HG03064 (cell line): ENCODE results near the gene DBX2.
"Not testable (repeated sequence)": the region's sequence is repeated elsewhere in the genome, so short reads cannot be mapped to it uniquely, and the experiment has no call there.

Experiments
- ATAC-seq: cut with Tn5 transposase; IDR thresholded peaks from one replicate; pipeline ENCODE4 v1.9.1; 2021; ENCODE audit warnings: low read depth; ENCODE audit not compliant: unreplicated experiment

Gene DBX2

DNA sequence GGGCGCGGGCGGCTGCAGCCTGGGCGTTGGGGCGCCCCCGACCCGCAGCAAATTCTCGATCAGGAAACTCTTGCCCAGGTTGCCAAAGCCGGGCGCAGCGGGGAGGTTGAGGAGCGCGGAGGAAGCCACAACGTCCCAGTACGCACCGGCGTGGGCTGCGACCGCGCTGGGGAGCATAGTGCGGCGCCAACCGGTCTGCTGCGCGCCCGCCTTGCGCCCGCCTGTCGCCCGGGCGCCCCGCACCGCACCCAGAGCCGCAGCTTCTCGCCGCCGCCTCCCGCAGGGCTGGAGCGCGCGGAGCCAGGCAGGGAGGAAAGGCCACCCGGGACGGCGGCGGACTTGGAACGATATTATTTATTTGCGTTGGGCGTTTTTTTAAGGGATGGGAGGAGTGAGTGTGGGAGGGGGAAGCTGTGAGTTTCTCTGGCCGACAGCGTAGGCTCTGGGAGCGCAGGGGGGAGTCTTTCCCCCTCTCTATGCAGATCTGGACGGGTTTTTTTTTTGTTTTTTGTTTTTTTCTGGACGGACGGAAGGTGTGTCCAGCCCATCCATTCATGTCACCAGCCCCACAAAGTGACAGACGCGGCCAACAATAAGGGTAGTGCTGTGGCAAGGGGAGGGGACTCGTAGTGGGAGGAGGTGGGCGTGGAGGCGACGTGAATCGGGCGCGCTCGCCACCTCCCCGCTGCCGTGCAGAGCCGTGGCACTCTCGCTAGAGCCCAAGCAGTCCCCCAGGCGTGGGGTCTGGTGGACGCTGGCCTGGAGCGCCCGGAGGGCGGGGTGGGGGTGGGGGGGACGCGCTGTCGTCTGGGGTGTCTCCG, at the start of gene DBX2:
DBX2 (minus strand) TSS at position 349 of the 821 bp plus-strand sequence; CDS start at position 177, 172 bp downstream.
- ATAC-seq = no peak

DNA sequence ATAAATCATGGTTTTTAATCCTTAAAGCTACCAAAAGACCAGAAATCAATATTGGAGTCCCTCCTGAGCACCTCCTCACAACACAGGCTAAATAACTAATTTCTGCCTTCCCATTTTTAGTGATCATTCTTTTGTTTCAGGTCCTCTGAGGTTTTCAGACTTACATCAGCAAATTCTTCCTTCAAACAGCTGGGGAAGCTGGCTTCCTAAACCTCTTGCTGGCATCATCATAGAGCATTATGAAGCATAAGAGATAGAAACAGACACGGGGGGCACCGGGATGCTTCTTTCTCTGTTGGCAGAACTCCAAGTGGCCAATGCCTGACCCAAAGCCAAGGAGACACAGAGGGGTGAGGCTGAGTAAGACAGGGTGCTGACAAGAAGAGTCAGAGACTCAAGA, 47.9 kb upstream of the DBX2 start:
- no peak for ATAC-seq

- not testable (repeated sequence) for ATAC-seq
Measured at GRCh38 chr12:45095417-45095816, 44.5 kb upstream of the DBX2 start.

DNA sequence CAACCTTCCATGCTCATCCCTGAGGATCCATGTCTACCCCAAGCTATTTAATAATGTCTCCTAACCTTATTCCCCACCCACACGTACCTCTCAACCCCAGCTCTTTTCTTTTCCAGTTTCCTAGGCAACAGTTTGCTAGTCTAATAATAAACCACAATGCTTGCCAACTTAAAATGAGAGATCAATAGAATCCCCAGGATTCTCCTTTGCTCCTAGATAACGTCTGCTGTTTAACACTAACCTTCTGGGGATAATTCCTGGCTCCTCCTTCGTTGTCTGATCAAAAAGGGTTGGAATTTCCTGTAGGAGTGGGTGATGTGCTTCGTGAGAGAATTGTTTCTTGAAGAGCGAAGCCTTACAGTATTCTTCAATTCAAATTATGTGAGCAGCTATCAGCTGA, 42.2 kb upstream of the DBX2 start:
- no peak for ATAC-seq

DNA sequence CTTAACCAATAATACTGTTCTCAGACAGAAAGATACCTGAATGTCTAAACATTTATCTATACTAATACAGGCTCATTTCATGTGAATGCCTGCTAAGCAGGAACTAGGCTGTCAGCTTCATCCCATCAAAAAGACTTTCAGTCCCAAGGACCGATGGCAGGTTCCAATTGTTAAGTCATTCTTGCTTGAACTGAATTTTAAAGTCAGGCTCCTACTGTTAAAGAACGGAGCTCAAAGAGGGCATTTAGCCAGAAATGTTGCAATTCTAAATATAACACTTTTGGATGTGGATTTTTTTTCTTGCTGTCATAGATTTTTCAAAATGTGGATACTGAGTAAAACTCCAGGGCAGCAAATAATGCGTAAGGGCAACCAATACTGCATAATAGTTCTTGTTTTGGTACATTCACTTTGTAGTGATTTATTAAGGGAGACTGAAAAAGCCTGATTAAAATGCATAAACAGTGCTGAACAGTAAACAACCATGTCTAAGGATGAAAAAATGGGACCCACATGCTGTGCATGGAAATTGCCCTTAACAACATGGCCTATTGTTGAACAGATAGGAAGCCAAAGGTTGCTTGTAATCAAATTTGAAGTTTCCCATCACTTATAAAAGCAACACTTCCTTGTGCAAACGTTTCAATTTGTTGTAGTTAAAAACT, 38.6 kb upstream of the DBX2 start:
- ATAC-seq = no peak

DNA sequence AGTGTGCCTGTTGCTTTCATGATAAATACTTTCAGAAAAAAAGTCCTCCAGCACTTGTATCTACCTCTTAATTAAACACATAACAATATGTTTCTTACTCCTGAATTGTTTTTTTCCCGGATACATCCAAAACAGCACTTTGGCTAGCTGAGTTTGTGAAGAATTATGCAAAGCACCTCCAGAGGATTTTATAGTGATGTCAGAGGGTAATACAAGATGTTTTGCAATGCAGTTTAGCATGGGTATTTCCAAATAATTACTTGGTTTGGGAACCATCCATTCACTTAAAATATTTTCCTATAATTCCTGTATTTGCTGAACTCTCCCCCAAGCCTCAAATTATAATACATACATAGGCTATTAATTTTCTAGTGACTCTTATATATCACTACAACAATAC, 37.7 kb upstream of the DBX2 start:
- no peak for ATAC-seq

DNA sequence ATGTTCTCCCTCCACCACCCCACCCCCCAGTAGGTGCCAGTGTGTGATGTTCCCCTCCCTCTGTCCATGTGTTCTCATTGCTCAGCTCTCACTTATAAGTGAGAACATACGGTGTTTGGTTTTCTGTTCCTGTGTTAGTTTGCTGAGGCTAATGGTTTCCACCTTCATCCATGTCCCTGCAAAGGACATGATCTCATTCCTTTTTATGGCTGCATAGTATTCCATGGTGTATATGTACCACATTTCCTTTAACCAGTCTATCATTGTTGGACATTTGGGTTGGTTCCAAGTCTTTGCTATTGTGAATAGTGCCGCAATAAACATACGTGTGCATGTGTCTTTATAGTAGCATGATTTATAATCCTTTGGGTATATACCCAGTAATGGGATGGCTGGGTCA, 33.3 kb upstream of the DBX2 start:
- not testable (repeated sequence) for ATAC-seq

- no peak for ATAC-seq
Measured at GRCh38 chr12:45077251-45077650, 26.4 kb upstream of the DBX2 start.

DNA sequence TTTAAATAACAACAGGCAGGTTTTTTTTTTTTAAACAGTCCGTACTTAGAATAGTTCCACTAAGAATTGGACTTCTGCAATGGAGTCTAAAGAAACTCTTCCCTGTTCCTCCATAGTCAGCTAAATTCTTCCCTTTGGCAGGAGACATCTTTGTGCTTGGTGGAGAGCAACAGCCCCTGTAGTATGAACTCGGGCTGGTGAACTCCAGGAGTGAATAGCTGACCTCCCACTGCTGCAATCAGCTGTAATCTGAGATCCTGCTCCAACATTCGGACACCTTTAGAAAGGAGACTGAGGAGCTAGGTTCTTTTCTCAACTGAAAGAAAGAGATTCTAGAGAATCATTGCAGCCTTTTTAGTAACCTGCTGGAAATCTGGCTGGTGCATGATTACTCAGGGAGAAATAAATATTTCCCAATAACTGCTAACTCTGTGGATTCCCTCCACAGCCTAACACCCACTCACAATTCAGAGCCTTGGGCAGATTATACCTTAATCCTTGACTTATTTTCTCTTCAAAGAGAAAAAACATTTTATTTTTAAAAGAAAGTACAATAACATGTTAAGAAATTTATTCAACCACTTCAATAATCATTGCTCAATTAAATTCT, 25.6 kb upstream of the DBX2 start:
- ATAC-seq = no peak

- no peak for ATAC-seq
Measured at GRCh38 chr12:45075587-45076282, 24.8 kb upstream of the DBX2 start.

- no peak for ATAC-seq
Measured at GRCh38 chr12:45065125-45065626, 14.3 kb upstream of the DBX2 start.

- ATAC-seq = no peak
Measured at GRCh38 chr12:45060976-45061375, 10.1 kb upstream of the DBX2 start.

DNA sequence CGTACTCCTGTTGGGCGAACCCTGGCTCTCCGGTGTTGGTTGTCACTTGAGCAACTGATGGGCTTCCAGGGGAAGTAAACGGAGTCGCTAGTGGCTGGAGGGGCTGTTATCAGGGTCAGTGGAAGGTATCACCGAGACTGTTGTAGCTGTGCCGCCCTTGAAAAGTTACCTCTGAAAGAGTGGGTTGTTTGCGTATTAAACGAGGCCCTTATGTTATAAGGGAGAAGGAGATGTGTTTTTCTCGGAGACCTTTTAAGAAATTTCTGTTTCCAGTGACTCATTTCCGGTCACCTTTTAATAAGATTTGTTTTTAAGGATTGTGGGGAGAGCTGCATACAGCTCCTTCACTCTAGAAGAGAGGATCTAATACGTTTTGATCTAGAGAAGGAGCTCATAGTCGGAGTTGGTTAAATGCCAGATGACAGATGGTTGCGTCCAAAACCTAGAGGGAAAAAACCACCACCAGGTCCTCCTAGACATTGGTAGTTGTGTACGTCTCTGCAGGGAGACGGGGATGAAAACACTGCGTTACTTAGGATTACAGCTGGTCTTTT, 750 bp upstream of the DBX2 start:
- no peak for ATAC-seq

DNA sequence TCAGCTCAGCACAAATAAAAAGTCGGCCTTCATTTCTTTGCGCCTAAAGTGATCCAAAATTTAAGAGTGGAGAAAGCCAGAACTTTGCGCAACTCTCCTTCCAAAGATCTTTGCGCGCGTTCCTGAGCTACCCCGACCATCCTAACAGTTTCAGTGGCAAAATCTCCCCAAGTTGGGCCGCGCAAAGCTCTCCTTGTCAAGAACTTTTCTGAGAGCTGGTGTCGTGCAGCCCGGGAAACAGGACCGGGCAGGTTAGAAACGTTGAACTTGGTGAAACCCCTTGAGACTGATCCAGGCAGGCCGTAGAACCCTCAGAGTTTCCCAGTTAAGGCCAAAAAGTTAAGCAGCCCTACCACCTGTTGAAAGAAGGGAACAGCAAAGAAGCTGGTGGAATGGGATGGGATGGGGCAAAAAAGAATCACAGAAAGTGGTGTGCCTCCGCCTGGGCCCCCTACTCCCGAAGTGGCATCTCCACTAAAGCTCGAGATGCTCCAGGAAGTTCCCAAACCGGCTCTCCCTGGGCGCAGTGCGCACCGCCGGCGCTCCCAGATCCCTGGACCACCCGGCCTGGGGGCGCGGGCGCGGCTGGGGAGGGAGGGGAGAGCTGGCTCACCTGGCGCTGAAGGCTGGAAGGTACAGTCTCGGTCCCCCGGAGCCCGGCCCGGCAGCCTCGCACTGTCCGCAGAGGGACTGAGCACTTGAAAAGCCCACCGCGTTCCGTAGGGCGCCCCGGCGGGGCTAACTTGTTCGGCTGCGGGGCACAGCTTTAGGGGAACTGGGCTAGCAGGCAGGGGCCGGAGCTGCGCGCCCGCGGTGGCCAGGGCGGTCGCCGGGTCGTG, 768 bp downstream of the DBX2 start:
- no peak for ATAC-seq

- no peak for ATAC-seq
Measured at GRCh38 chr12:45042599-45042998, 8.3 kb downstream of the DBX2 start.

DNA sequence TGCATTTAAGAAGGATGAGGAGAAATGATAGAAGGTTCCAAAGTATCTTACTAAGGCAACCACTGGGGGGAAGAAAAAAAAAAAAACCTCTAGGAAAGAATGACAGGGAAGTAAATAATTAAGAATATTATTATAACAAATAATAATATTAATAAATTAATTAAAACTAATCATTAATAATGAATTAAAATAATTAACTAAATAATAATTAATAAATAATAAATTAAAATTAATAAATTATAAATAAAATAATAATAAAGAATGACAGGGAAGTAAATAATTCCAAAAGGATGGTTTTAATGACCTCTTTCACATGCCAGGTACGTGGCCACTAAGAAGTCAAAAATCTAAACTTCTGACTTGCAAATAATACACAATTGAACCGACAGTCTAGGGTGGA, 9.9 kb downstream of the DBX2 start:
- ATAC-seq = no peak

GRCh38 chr12:45039757-45040156, 11.1 kb downstream of the DBX2 start:
- ATAC-seq = no peak

DNA sequence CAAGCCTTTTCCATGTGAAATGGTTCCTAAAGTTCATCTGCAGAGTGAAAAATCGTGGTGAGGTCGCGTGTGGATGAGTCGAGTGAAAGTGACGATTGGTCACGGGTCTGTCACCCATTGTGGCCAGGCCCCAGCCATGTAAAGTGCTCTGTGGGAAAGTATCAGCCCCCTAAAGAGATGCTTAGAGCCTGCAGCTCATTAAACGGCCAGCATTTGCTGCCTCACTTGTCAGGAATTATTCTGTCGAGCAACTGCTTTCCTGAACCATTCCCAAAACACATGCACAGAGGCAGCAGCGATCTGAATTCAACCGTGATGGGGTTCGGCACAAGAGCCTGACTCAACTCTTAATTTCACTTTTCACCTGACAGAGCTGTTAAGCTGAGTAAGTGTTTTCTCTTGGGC, 16.0 kb downstream of the DBX2 start:
- no peak for ATAC-seq

- no peak for ATAC-seq
Measured at GRCh38 chr12:45017916-45018315, 33.0 kb downstream of the DBX2 start.

GRCh38 chr12:45014396-45014795, 36.5 kb downstream of the DBX2 start:
- ATAC-seq = no peak
